SJSA1 (cell line): ENCODE measurements around the gene SBF2. TPM values are rescaled to one million over a fixed set of nuclear protein-coding genes. Genes with fewer than 3 reads are reported as not detected.
"Not testable (repeated sequence)": the region's sequence is repeated elsewhere in the genome, so short reads cannot be mapped to it uniquely, and the experiment has no call there.

Source experiments
- DNase-seq, 2 experiments: peaks; one replicate each; pipeline ENCODE4 v3.0.0-alpha.2; 2015 to 2020; ENCODE audit warnings: low spot score in 2 of 2, low read depth in 1 of 2
- H3K27ac ChIP-seq: fragments of 250-450 bp; sonication (Bioruptor Pico); 2 replicates; pipeline ENCODE4 v1.5.1; 2020; ENCODE audit warnings: mild to moderate bottlenecking, moderate library complexity
- H3K27me3 ChIP-seq: fragments of 250-450 bp; sonication (Bioruptor Pico); replicated peaks from 2 replicates; pipeline ENCODE4 v1.5.1; 2020; ENCODE audit warnings: mild to moderate bottlenecking, moderate library complexity
- H3K36me3 ChIP-seq: fragments of 250-450 bp; sonication (Bioruptor Pico); 2 replicates; pipeline ENCODE4 v1.5.1; 2020; ENCODE audit warnings: mild to moderate bottlenecking
- H3K4me1 ChIP-seq: fragments of 250-450 bp; sonication (Bioruptor Pico); replicated peaks from 2 replicates; pipeline ENCODE4 v1.6.1; 2021; ENCODE audit warnings: mild to moderate bottlenecking
- H3K4me3 ChIP-seq: fragments of 250-450 bp; sonication (Bioruptor Pico); 2 replicates; pipeline ENCODE4 v1.5.1; 2020; ENCODE audit warnings: mild to moderate bottlenecking
- H3K9me3 ChIP-seq: fragments of 250-450 bp; sonication (Bioruptor Pico); replicated peaks from 2 replicates; pipeline ENCODE4 v1.5.1; 2020; ENCODE audit warnings: mild to moderate bottlenecking
- total RNA-seq: library from RNA; depleted of rRNA; stranded (reverse); fragments of >200 nt; shearing (Covaris generic); gene quantifications from 2 replicates; pipeline ENCODE4 v1.2.3, GENCODE V29; 2014

Gene SBF2
- total RNA-seq, 1 experiment from 2014 or later = 29.7 TPM

DNA sequence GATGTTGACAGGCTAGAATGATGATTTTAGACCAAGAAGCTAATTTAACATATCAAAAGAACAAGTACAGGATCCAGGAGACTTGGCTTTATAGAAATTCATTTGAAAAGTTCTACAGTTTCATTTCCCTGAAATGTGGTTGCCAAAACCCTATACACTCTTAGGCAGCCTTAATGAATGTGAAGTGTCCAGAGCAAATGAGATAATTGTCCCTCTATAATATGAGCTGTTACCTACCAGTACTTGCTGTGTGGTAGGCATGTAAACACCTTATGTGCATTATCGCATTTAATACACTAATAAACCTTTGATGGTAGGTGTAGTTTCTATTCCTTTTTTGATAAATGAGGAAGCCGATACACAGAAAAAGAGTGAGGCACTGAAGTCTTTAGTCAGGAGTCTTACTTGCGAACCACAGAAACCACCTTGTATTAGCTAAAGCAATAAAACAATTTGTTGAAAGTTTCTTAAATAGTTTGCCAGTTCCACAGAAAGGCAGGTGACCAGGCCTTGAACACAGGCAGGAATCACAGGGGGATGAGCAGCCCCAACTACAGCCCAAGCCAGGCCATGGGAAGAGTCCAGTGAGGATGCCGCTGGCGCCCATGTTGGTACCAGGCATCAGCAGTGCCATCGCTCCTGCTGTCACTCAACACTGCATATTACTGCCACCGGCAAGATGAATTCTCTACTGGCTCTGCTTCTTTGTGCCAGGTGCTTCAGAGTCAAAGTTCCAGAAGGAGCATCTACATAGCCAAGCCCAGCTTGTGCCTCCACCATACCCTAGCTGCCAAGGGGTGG lies 548.4 kb downstream of the SBF2 start:
- Histone ChIP-seq H3K27ac (no peak overlapping the region), H3K9me3 (no peaks in the 10 kb centered on the region), H3K4me1 (peaks cover 9% of the 10 kb centered on the region), H3K4me3 (no peak overlapping the region), H3K36me3 (peaks cover 30% of the 10 kb centered on the region), H3K27me3 (no peaks in the 10 kb centered on the region)
- no peak for DNase-seq

DNA sequence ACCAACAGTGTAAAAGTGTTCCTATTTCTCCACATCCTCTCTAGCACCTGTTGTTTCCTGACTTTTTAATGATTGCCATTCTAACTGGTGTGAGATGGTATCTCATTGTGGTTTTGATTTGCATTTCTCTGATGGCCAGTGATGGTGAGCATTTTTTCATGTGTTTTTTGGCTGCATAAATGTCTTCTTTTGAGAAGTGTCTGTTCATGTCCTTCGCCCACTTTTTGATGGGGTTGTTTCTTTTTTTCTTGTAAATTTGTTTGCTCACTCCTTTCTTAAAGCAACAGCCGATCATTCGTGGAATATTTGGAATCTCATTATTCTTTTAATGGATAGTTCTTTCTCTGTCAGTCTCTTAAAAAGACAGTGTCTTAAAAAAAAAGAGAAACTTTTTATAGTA lies 550.5 kb downstream of the SBF2 start:
- not testable (repeated sequence) for H3K4me1 ChIP-seq, H3K9me3 ChIP-seq, H3K27me3 ChIP-seq, H3K4me3 ChIP-seq, DNase-seq, H3K27ac ChIP-seq
- peaks cover 35% of the 10 kb centered on the region for H3K36me3 ChIP-seq

DNA sequence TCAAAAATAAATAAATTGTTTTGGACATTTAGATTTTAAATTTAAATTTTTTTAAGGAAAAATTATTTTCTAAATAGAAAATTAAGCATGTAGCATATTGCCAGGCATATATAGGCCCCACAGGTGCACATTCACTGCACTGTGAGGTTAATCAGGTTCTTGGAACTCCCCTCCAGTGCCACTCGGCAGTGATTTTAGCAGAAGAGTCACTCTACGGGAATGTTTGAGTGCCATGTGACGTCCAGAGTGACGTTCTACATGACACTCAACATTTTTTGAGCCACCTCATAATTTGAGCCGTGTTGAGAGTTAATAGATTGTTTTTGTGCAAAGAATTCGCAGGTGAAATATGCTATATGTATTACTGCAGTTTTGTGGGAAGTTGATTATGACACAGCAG lies 552.8 kb downstream of the SBF2 start:
- no peaks in the 10 kb centered on the region for H3K4me1 ChIP-seq
- no peak for DNase-seq
- H3K4me3 ChIP-seq = no peak overlapping the region
- H3K27ac ChIP-seq = no peak overlapping the region
- peaks cover 53% of the 10 kb centered on the region for H3K36me3 ChIP-seq
- H3K9me3 ChIP-seq = no peaks in the 10 kb centered on the region
- H3K27me3 ChIP-seq = no peaks in the 10 kb centered on the region

- Histone ChIP-seq H3K4me3 (no peak overlapping the region), H3K4me1 (no peaks in the 10 kb centered on the region), H3K27me3 (no peaks in the 10 kb centered on the region), H3K27ac (no peak overlapping the region), H3K36me3 (peaks cover 61% of the 10 kb centered on the region), H3K9me3 (no peaks in the 10 kb centered on the region)
- no peak for DNase-seq
Measured at GRCh38 chr11:9740202-9740883, 553.7 kb downstream of the SBF2 start.

DNA sequence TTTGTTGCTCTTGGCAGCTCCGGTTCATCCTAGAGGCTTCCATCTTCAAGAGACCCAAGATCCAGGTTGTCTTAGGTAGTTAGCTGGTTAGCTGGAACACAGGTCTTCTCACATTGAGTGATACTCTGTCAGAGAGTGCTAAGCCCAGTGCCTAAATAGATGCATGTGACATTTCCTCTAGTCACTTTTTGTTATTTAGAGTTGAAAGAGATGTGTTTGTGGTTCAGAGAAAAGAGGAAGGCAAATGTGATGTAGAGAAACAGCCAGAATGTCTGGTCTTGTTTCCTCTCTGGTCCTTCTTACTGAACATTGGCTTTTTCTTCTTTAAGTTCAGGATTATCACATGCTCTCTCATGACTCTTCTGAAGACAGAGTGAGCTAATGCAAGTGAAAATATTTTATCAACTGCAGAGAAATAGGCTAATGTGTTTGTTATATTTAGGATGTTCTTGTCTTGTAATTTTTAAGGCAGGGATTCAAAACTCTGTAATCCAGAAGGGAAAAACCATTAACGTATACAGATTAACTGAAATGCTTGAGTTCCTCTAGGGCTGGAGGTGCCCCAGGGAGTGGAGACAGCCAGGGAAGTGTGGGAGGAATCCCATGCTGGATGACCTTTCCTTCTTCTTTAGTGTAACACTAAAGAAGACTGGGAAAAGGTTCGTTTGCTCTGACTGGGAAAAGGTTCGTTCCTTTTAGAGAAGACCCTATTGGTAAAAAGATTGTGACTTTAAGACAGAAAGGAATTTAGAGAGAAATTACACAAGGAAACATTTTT lies 554.7 kb downstream of the SBF2 start:
- peaks cover 61% of the 10 kb centered on the region for H3K36me3 ChIP-seq
- no peak overlapping the region for H3K4me3 ChIP-seq
- no peaks in the 10 kb centered on the region for H3K27me3 ChIP-seq
- H3K9me3 ChIP-seq = no peaks in the 10 kb centered on the region
- no peak overlapping the region for H3K27ac ChIP-seq
- no peak for DNase-seq
- H3K4me1 ChIP-seq = no peaks in the 10 kb centered on the region

DNA sequence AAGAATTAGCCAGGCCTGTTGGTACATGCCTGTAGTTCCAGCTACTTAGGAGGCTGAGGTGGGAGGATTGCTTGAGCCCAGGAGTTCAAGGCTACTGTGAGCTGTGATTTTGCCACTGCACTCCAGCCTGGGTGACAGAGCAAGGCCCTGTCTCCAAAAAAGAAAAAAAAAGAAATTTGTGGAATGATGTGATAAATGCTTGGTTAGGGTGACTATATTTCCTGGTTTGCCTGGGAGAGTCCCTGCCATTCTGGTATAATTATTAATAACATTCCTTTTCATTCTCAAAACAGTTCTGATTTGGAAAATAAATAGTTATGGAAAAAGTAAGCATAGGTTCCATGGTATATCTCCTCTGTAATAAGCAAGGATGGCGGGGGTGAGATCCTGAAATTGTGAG lies 555.3 kb downstream of the SBF2 start:
- no peaks in the 10 kb centered on the region for H3K4me1 ChIP-seq
- peaks cover 64% of the 10 kb centered on the region for H3K36me3 ChIP-seq
- no peaks in the 10 kb centered on the region for H3K9me3 ChIP-seq
- H3K4me3 ChIP-seq = no peak overlapping the region
- H3K27me3 ChIP-seq = no peaks in the 10 kb centered on the region
- no peak for DNase-seq
- no peak overlapping the region for H3K27ac ChIP-seq

DNA sequence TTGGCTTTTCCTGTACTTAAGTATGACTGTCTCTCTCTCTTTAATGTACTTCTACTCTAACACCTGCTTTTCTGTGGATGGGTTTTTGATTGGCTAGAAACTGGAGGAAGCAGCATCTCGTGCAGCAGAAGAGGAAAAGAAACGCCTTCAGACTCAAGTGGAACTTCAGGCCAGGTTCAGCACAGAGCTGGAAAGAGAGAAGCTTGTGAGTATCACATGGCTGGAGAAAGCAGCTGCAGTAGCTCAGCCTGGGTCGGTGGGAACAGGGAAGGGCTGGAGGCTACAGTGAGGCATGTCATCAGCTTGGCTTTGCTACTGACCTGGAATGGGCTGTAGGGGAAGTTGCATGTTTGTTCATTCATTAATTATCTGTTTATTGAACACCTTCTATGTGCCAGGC lies 555.9 kb downstream of the SBF2 start:
- Histone ChIP-seq H3K36me3 (peaks cover 66% of the 10 kb centered on the region), H3K27me3 (no peaks in the 10 kb centered on the region), H3K4me1 (no peaks in the 10 kb centered on the region), H3K4me3 (no peak overlapping the region), H3K9me3 (no peaks in the 10 kb centered on the region), H3K27ac (no peak overlapping the region)
- DNase-seq = no peak

GRCh38 chr11:9736365-9736764 lies 557.7 kb downstream of the SBF2 start:
- Histone ChIP-seq H3K27ac (no peak overlapping the region), H3K9me3 (no peaks in the 10 kb centered on the region), H3K4me3 (no peak overlapping the region), H3K36me3 (peaks cover 66% of the 10 kb centered on the region), H3K4me1 (no peaks in the 10 kb centered on the region), H3K27me3 (no peaks in the 10 kb centered on the region)
- DNase-seq = no peak

DNA sequence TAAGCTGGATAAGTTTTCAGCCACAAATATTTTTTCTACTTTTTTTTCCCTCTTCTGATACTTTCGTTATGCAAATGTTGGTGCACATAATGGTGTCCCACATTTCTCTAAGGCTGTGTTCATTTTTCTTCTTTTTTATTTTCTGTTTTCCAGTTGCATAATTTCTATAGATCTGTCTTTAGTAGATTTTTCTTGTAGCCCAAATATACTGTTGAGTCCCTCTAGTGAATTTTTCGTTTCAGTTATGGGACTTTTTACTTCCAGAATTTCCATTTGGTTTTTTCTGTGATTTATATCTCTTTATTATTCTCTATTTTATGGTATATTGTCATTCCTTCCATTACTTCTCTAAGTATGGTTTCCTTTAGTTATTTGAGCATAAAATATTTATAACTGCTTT lies 558.1 kb downstream of the SBF2 start:
- Histone ChIP-seq H3K27ac (no peak overlapping the region), H3K9me3 (no peaks in the 10 kb centered on the region), H3K36me3 (peaks cover 64% of the 10 kb centered on the region), H3K4me1 (no peaks in the 10 kb centered on the region), H3K27me3 (no peaks in the 10 kb centered on the region), H3K4me3 (no peak overlapping the region)
- no peak for DNase-seq

DNA sequence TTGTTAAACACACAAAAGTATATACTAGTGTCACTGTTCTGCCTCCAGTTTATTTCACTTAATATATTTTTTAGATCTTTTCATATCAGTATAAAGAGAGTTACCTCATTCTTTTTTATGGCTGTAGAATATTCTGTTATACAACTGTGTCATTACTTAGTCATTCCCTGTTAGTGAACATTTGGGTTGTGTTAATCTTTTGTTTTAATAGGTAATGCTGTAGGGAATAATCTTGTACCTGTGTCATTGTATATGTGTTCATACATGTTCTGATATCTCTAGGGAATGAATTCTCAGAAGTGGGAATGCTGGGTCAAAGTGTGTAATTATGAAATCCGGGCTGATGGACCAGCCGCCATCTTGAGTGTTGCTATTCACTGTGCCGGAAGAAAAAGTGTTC lies 558.8 kb downstream of the SBF2 start:
- Histone ChIP-seq H3K27ac (no peak overlapping the region), H3K27me3 (no peaks in the 10 kb centered on the region), H3K9me3 (no peaks in the 10 kb centered on the region), H3K36me3 (peaks cover 59% of the 10 kb centered on the region), H3K4me1 (no peaks in the 10 kb centered on the region), H3K4me3 (no peak overlapping the region)
- DNase-seq = no peak

GRCh38 chr11:9733212-9733611 lies 560.8 kb downstream of the SBF2 start:
- Histone ChIP-seq H3K27ac (no peak overlapping the region), H3K36me3 (peaks cover 54% of the 10 kb centered on the region), H3K4me1 (no peaks in the 10 kb centered on the region), H3K4me3 (no peak overlapping the region), H3K27me3 (no peaks in the 10 kb centered on the region), H3K9me3 (no peaks in the 10 kb centered on the region)
- DNase-seq = no peak

DNA sequence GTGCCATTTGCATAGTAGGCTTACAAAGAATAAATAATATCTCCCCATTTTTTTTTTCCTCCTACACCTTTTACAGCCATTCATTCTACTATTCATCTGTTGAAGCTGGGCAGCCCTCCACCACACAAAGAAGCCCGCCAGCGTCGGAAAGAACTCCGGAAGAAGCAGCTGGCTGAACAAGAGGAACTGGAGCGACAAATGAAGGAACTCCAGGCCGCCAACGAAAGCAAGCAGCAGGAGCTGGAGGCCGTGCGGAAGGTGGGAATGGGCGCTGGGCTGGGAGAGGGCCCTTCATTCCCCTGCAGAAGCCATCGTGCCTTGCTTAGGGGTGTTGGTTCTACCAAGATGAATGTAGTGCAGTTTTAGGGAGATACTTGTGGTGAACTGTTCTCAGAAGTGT lies 561.6 kb downstream of the SBF2 start:
- no peaks in the 10 kb centered on the region for H3K9me3 ChIP-seq
- H3K27ac ChIP-seq = no peak overlapping the region
- no peak for DNase-seq
- peaks cover 57% of the 10 kb centered on the region for H3K36me3 ChIP-seq
- H3K27me3 ChIP-seq = no peaks in the 10 kb centered on the region
- no peaks in the 10 kb centered on the region for H3K4me1 ChIP-seq
- no peak overlapping the region for H3K4me3 ChIP-seq

GRCh38 chr11:9731256-9731655 lies 562.8 kb downstream of the SBF2 start:
- no peak overlapping the region for H3K27ac ChIP-seq
- H3K9me3 ChIP-seq = no peaks in the 10 kb centered on the region
- H3K27me3 ChIP-seq = no peaks in the 10 kb centered on the region
- peaks cover 47% of the 10 kb centered on the region for H3K36me3 ChIP-seq
- peaks cover 3% of the 10 kb centered on the region for H3K4me1 ChIP-seq
- no peak overlapping the region for H3K4me3 ChIP-seq
- DNase-seq = no peak
